ENCODE measurements around the gene MAN2B2.
A peak's percentile ranks its signal among the peaks of the same experiment; 100 is the strongest.
"Not testable (repeated sequence)": the region's sequence is repeated elsewhere in the genome, so short reads cannot be mapped to it uniquely, and the experiment has no call there.

Gene MAN2B2

DNA sequence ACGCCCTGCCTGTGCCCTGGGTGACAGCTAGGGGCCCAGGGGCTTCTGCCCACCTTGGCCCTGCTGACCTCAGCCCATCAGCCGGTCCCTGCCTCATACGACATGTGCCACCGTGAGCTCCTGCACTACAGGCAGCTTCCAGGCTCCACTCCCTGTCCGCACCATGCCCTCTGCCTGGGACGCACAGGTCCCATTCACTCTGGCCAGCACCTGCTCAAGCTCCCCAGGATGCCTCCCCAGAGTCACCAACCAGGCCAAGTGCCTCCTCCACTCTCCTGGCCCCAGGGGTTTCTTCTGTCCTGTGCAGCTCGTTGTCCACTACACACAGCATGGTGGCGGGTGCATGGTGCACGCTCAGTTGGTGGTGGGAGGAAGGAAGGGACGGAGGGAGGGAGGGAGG lies 45.3 kb downstream of the MAN2B2 start:
- H3K36me3 Mint-ChIP-seq: peaks cover 10% of the 10 kb centered on the region
- H3K27ac Mint-ChIP-seq: no peak overlapping the region
- H3K4me3 Mint-ChIP-seq: no peak overlapping the region
- no peaks in the 10 kb centered on the region for H3K9me3 Mint-ChIP-seq (ENCODE audit: low read depth)
- H3K4me1 Mint-ChIP-seq (ENCODE audit: low read depth): no peaks in the 10 kb centered on the region
- no peaks in the 10 kb centered on the region for H3K27me3 Mint-ChIP-seq

DNA sequence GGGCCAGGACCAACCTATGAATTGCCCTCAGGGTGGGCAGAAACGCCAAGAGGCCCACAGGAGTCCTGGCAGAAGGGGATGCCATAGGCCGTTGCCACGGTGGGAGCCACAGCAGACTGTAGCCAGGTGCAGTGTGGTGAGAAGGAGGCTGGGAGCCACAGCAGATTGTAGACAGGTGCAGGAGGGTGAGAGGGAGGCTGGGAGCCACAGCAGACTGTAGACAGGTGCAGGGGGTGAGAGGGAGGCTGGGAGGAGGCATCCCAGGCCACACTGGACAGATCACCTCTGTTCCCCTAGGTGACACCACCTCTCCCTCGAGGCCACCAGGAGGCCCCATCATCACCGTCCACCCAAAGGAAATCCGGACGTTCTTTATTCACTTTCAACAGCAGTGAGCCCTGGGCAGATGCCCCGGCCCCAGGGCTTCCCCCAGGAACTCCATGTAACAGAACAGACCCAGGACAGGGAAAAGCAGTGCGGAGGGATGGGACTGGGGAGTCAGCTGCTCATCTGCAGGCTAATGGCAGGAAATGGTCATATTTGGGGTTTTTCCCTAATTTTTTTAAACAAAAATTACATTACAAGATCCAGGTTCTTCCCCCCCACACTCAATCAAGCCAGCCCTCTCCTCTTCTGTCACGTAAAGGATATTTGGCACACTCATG lies 46.0 kb downstream of the MAN2B2 start:
- Mint-ChIP-seq H3K4me1 (ENCODE audit: low read depth) (no peaks in the 10 kb centered on the region), H3K4me3 (no peak overlapping the region), H3K27me3 (no peaks in the 10 kb centered on the region), H3K9me3 (ENCODE audit: low read depth) (no peaks in the 10 kb centered on the region), H3K36me3 (peaks cover 10% of the 10 kb centered on the region), H3K27ac (peak overlapping the region; percentile 68)

DNA sequence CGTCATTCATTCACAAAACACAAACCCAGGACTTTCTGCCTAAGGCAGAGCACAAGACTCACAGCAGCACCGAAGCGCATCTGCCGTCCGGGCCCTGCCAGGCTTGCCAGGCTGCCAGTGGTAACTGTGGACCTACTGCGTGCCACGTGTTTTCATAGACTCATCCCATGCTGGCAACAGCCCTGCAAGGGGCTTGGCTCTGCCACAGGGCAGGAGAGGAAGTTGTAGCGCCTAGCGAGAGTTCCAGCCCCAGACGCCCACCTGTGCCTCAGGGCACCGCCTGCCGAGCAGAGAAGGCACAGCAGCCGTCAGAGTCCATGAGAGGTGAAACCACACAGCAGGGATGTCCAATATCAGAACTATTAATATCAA lies 46.6 kb downstream of the MAN2B2 start:
- H3K27me3 Mint-ChIP-seq: no peaks in the 10 kb centered on the region
- peak overlapping the region; percentile 68 for H3K27ac Mint-ChIP-seq
- H3K36me3 Mint-ChIP-seq: peaks cover 7% of the 10 kb centered on the region
- no peaks in the 10 kb centered on the region for H3K4me1 Mint-ChIP-seq (ENCODE audit: low read depth)
- no peaks in the 10 kb centered on the region for H3K9me3 Mint-ChIP-seq (ENCODE audit: low read depth)
- no peak overlapping the region for H3K4me3 Mint-ChIP-seq

DNA sequence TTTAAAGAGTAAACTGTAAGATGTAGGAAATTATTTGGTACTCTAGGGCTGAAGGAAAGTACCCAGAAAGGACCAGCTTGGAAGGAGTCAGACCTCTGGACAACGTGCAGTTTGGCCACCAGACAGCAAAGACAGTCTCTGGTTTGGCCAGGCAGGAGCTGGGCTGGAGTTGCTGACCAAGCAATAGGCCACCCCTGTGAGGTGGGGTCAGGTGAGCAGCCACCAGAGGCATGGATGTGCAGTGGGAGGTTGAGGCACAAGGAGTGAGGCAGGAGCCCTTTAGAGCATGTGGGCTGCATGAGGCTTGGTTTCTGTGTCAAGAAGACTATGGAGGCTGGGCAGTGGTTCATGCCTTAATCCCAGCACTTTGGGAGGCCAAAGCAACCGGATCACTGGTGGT lies 47.8 kb downstream of the MAN2B2 start:
- no peak overlapping the region for H3K4me3 Mint-ChIP-seq
- H3K27ac Mint-ChIP-seq: no peak overlapping the region
- H3K9me3 Mint-ChIP-seq (ENCODE audit: low read depth): no peaks in the 10 kb centered on the region
- H3K27me3 Mint-ChIP-seq: no peaks in the 10 kb centered on the region
- peaks cover 4% of the 10 kb centered on the region for H3K36me3 Mint-ChIP-seq
- no peaks in the 10 kb centered on the region for H3K4me1 Mint-ChIP-seq (ENCODE audit: low read depth)

DNA sequence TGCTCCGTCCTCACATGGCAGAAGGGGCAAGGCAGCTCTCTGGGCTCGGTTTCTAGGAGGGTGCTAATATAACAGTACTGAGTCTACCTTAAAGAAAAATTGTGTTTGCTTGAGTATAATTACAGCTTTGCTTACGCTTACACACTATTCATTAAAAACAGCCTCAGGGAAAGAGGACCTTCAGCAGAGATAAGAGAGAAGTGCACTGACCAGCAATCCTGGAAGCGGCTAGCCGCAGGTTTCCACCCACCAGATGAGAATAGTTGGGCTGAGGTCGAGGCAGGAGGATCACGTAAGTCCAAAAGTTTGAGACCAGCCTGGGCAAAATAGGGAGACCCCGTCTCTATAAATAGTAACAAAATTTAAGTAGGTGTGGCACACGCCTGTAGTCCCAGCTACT lies 50.3 kb downstream of the MAN2B2 start:
- Mint-ChIP-seq H3K27me3 (no peaks in the 10 kb centered on the region), H3K36me3 (peaks cover 4% of the 10 kb centered on the region), H3K4me3 (no peak overlapping the region), H3K4me1 (ENCODE audit: low read depth) (no peaks in the 10 kb centered on the region), H3K9me3 (ENCODE audit: low read depth) (no peaks in the 10 kb centered on the region), H3K27ac (no peak overlapping the region)

DNA sequence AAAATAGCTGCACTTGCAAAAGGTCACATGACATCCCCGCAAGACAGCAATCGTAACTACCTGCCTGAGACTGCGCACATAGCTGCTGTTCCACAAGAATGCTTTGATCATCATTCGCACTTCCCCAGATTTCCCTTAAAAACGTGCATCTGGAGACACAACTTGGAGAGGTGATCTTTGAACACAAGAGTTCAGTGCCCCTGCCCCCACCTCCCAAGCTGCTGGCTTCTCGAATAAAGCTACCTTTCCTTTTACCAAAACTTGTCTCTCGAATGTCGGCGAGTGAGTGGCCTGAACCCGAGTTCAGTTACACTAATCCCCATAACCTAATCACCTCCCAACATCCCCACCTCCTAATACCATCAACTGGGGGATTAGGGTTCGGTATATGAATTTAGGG lies 51.1 kb downstream of the MAN2B2 start:
- H3K36me3 Mint-ChIP-seq: peaks cover 4% of the 10 kb centered on the region
- H3K9me3 Mint-ChIP-seq (ENCODE audit: low read depth): no peaks in the 10 kb centered on the region
- no peaks in the 10 kb centered on the region for H3K27me3 Mint-ChIP-seq
- no peaks in the 10 kb centered on the region for H3K4me1 Mint-ChIP-seq (ENCODE audit: low read depth)
- no peak overlapping the region for H3K4me3 Mint-ChIP-seq
- H3K27ac Mint-ChIP-seq: no peak overlapping the region

DNA sequence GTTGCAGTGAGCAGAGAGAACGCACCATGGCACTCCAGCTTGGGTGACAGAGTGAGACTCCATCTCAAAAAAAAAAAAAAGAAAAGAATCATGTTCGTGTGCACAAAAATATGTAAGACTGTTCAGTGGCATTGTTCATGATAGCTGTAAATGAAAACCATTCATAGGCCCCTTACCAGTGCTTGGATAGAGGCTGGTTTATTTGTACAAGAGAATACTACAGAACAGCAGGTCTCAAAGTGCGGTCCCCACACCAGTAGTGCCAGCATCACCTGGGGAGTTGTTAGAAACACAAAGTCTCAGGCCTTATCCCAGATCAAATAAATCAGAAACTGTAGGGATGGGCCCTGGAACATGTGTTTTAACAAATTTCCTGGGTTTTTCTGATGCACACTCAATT lies 52.8 kb downstream of the MAN2B2 start:
- no peaks in the 10 kb centered on the region for H3K36me3 Mint-ChIP-seq

DNA sequence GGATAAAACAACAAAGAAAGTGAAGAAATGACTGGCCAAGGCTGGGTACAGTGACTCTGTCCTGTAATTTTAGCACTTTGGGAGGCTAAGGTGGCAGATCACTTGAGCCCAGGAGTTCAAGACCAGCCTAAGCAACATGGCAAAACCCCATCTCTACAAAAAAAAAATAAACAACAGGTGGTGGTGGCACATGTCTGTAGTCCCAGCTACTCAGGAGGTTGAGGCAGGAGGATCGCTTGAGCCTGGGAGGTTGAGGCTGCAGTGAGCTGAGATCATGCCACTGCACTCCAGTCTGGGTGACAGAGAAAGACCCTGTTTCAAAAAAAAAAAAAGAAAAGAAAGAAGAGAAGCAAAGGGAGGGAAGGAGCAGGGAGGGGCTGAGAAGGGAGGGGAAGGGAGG lies 53.5 kb downstream of the MAN2B2 start:
- H3K4me1 Mint-ChIP-seq (ENCODE audit: low read depth); H3K27me3 Mint-ChIP-seq; H3K9me3 Mint-ChIP-seq (ENCODE audit: low read depth); H3K36me3 Mint-ChIP-seq; H3K27ac Mint-ChIP-seq; H3K4me3 Mint-ChIP-seq: not testable (repeated sequence)

More for the DNA sequence above, 52.8 kb downstream of the MAN2B2 start:
- Mint-ChIP-seq H3K27me3 (no peaks in the 10 kb centered on the region), H3K9me3 (ENCODE audit: low read depth) (no peaks in the 10 kb centered on the region), H3K4me1 (ENCODE audit: low read depth) (no peaks in the 10 kb centered on the region), H3K4me3 (no peak overlapping the region), H3K27ac (no peak overlapping the region)

DNA sequence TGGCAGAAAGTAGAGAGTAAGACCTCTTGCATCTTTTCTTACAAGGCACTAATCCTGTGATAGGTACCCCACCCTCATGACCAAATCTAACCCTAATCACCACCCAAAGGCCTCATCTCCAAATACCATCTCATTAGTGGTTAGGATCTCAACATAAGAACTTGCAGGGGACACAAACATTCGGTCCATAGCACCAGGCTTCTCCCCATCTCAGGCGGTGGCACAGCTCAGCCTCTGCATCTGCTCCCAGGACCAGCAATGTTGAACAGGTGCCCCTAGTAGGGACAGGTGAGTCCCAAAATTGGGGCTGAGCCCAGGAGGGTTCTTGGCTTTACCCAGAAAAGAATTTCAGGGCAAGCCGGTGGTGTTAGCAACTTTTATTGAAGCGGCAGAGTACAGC lies 57.1 kb downstream of the MAN2B2 start:
- Mint-ChIP-seq H3K27me3 (no peaks in the 10 kb centered on the region), H3K36me3 (peaks cover 2% of the 10 kb centered on the region), H3K4me1 (ENCODE audit: low read depth) (peaks cover 3% of the 10 kb centered on the region), H3K9me3 (ENCODE audit: low read depth) (no peaks in the 10 kb centered on the region), H3K27ac (no peak overlapping the region), H3K4me3 (no peak overlapping the region)

DNA sequence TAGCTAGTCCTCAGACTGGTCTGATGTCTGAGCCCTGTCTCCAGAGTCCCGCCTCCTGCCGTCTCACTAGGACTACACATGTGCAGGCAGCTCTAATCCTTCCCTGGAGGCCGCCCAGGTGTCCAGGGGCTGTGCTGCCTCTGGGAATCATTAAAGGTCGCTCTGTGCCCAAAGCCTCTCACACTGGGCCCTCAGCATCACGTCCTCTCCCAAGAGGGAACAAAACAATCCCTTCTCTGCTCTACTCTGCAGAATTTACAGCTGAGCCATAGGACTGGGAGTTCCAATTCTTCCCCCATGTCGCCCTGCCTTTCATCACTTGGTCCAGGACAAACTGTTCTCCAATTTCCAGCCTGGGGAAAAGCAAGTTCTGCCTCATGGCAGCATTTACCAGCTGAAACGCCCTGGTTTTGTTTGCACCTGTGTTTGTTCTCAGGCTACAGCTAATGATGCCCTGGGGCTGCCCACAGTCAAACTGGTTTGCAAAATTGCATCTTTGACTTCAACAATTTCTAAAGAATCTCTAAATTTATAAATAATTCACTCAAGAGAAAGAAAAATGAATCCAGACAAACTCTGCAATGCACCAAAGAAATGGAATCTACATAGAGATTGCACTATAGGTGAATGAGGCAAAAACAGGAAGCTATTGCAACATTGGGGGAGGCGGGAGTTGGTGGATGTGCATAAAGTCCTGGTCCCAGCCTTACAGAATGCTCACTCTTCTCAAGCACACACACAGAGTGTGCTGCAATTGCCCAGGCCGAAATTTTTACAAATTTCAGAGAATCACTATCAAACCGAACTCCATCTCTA lies 58.3 kb downstream of the MAN2B2 start:
- H3K4me3 Mint-ChIP-seq: no peak overlapping the region

DNA sequence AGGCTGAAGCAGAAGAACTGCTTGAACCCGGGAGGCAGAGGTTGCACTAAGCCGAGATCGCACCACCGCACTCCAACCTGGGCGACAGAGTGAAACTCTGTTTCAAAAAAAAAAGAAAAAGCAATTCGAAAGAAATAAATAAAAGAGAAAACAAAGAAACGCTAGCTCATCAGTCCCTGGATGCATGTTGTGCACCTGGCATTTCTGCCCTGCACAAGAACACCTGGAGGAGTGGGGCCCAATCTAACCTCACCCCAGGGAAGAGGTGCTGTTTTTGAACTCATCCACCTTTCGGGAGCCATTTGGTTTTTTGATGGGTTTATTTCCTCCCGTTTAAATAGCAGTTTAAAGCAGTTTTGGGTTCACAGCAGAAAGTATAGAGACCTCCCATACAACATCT lies 59.8 kb downstream of the MAN2B2 start:
- no peaks in the 10 kb centered on the region for H3K9me3 Mint-ChIP-seq (ENCODE audit: low read depth)
- H3K27ac Mint-ChIP-seq: no peak overlapping the region
- H3K4me3 Mint-ChIP-seq: no peak overlapping the region
- H3K27me3 Mint-ChIP-seq: no peaks in the 10 kb centered on the region
- H3K36me3 Mint-ChIP-seq: peaks cover 2% of the 10 kb centered on the region
- peaks cover 6% of the 10 kb centered on the region for H3K4me1 Mint-ChIP-seq (ENCODE audit: low read depth)

More for the DNA sequence above, 58.3 kb downstream of the MAN2B2 start:
- H3K27ac Mint-ChIP-seq: no peak overlapping the region
- H3K27me3 Mint-ChIP-seq: no peaks in the 10 kb centered on the region
- peaks cover 2% of the 10 kb centered on the region for H3K36me3 Mint-ChIP-seq
- H3K4me1 Mint-ChIP-seq (ENCODE audit: low read depth): peaks cover 4% of the 10 kb centered on the region
- H3K9me3 Mint-ChIP-seq (ENCODE audit: low read depth): no peaks in the 10 kb centered on the region

DNA sequence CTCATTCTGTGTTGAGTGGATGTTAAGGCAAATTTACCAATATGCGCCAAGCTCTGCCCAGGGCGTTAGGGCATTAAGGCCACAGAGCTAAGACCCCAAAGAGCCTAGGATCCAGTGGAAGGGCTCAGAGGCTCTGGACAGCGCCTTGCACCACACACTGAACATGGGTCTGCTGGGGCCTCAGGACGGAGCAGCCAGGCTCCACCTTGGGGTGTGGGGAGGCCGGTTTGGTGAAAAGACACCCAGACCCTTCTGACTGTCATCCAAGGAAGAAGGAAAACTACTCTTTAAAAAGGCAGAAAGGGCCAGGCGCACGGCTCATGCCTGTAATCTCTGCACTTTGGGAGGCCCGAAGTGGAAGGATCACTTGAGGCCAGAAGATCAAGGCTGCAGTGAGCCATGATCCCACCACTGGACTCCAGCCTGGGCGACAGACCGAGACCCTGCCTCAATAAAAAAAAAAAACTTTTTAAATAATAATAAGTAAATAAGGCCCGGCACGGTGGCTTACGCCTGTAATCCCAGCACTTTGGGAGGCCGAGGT lies 64.2 kb downstream of the MAN2B2 start:
- H3K36me3 Mint-ChIP-seq: peaks cover 12% of the 10 kb centered on the region
- peaks cover 28% of the 10 kb centered on the region for H3K4me1 Mint-ChIP-seq (ENCODE audit: low read depth)
- H3K9me3 Mint-ChIP-seq (ENCODE audit: low read depth): no peaks in the 10 kb centered on the region
- H3K27ac Mint-ChIP-seq: no peak overlapping the region
- no peaks in the 10 kb centered on the region for H3K27me3 Mint-ChIP-seq
- H3K4me3 Mint-ChIP-seq: no peak overlapping the region

DNA sequence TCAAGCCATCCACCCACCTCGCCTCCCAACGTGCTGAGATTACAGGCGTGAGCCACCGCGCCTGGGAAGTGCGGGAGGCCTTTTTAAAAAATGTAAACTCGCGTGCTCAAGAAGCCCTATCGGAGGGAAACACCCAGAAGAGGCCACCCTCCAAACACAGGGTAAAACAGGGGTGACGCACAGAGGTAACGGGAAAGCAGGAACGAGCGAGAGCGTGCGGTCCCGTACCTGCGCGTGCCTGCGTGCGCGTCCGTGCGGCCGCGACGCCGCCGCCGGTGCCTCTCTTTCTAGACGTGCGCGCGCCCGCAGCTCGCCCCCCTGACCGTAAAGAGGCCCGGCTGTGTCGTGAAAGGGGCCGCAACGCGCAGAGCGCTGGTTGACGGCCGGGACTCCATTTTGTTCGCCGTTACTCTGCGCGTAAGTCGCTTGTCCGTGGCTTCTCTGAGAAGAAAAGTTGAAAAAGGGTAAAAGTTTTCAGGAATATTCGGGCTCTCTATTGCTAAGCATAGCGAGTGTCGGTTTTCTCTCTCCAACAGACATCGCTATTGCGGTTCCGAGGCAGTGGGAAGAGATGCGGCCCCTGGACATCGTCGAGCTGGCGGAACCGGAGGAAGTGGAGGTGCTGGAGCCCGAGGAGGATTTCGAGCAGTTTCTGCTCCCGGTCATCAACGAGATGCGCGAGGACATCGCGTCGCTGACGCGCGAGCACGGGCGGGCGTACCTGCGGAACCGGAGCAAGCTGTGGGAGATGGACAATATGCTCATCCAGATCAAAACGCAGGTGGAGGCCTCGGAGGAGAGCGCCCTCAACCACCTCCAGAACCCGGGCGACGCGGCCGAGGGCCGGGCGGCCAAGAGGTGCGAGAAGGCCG lies 65.5 kb downstream of the MAN2B2 start, which contains the start of gene MRFAP1:
TSS of gene MRFAP1 (plus strand) at position 394 of the 872 bp plus-strand sequence. CDS start at position 572, 178 bp downstream.
- Mint-ChIP-seq H3K27ac (peak within 1 kb of the TSS; percentile 99), H3K4me1 (ENCODE audit: low read depth) (peaks cover 31% of the 10 kb centered on the region), H3K9me3 (ENCODE audit: low read depth) (no peaks in the 10 kb centered on the region), H3K4me3 (peak within 1 kb of the TSS; percentile 97), H3K36me3 (peaks cover 10% of the 10 kb centered on the region), H3K27me3 (no peaks in the 10 kb centered on the region)

DNA sequence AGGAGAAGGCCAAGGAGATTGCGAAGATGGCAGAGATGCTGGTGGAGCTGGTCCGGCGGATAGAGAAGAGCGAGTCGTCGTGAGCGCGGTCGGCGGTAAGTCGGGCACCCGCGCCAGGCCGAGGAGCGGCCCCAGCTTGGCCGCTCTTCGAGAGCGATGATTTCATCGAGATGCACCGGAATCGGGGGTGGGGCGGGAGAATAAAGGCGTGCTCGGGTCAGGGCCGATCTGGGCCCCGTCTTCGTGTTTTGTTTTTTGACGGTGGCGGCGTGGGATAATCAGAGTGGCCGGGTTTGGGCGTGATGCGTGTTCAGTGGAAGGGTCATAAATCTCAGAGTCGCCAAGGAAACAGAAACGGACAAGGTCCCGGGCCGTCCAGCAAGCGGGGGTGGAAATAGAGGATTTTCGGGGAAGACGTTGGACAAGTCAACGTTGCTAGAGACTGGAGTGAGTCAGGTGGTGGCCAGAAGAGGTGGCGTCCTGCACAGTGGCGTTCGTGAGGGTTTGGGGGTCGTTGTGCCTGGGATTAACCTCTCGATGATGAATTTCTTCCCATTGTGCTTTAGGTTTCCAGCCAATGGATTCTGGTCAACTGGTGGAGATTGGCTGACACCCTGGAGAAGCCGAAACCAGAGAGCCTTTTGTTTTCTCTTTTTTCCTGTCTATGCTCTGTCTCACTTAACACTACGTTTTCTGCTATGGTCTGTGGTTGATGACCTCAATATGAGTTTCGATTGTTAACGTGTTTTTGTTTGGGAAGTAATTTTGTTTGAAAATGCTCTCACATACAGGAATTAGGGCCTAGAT lies 66.4 kb downstream of the MAN2B2 start:
- H3K27ac Mint-ChIP-seq: peak overlapping the region; percentile 99
- no peaks in the 10 kb centered on the region for H3K27me3 Mint-ChIP-seq
- H3K36me3 Mint-ChIP-seq: peaks cover 10% of the 10 kb centered on the region
- H3K4me1 Mint-ChIP-seq (ENCODE audit: low read depth): peaks cover 31% of the 10 kb centered on the region
- peak overlapping the region; percentile 97 for H3K4me3 Mint-ChIP-seq
- H3K9me3 Mint-ChIP-seq (ENCODE audit: low read depth): no peaks in the 10 kb centered on the region
